AG04449 (cell line): ENCODE results near the gene MARCKS.

Experiments used
- CTCF ChIA-PET: fragments of 350-600 bp; formaldehyde crosslinking; extraction: SDS; loops from one replicate; lab custom pipeline; 2021; ENCODE audit warnings: antibody characterized with exemption; lab: Yijun Ruan, JAX
- POLR2A ChIA-PET: fragments of 400-600, 350-600 bp; formaldehyde crosslinking; extraction: SDS; loops from one replicate; lab custom pipeline; 2020; ENCODE audit warnings: antibody characterized with exemption, inconsistent platforms; lab: Yijun Ruan, JAX
- DNase-seq: peaks from one replicate; pipeline ENCODE4 v3.0.0-alpha.2; 2010; ENCODE audit warnings: low read depth, low spot score
- H3K4me3 ChIP-seq: 2 replicates; pipeline ENCODE4 v1.5.1; 2011; ENCODE audit warnings: low read depth, mild to moderate bottlenecking, control low read depth, low read length
- CTCF ChIP-seq: IDR thresholded peaks from one replicate; pipeline ENCODE4 v1.5.1; 2011; ENCODE audit warnings: mild to moderate bottlenecking, moderate library complexity, low read length, control low read depth, inconsistent platforms; ENCODE audit not compliant: insufficient read depth; ENCODE audit errors: missing control alignments

MARCKS gene

GRCh38 chr6:113843500-113844073 lies 13.6 kb upstream of the MARCKS start:
- H3K4me3 ChIP-seq: no peak overlapping the region
- TF ChIP-seq CTCF: no peak
- POLR2A ChIA-PET: no interaction called here
- no peak for DNase-seq
- CTCF ChIA-PET: interaction anchor here (1.0 to 2.2 kb wide), 3 partner anchors 9 to 835 kb away, joined by 3 to 10 read pairs (median 6); no protein-coding TSS in a partner anchor

- no peak for TF ChIP-seq CTCF
- no peak overlapping the region for H3K4me3 ChIP-seq
- ChIA-PET CTCF (interaction anchor here (1.0 to 1.8 kb wide), 2 partner anchors 12 kb away, joined by 3 to 5 read pairs; no protein-coding TSS in a partner anchor), POLR2A (interaction anchor here (0.9 to 1.1 kb wide), 2 partner anchors 12 to 1155 kb away, joined by 3 to 5 read pairs; no protein-coding TSS in a partner anchor)
- no peak for DNase-seq
These were observed 10.6 kb upstream of the MARCKS start for GRCh38 chr6:113846577-113846976.

DNA sequence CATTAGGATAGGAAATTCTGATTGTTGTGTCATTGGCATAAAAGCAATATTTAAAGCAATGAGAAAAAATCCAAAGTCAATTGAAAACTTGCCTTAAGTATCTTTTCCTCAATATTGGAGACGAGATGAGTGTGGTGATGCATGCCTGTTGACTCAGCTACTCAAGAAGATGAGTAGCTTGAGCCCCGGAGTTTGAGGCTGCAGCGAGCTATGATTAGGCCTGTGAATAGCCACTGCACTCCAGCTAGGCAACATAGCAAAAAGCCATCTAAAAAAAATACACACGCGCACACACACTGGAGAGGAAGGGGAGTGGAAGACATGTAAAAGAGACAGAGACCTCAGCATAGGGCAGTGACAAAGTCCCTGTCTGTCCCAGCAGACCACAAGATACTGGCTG lies 9.7 kb upstream of the MARCKS start:
- H3K4me3 ChIP-seq: no peak overlapping the region
- ChIA-PET POLR2A (interaction anchor here (0.9 to 1.1 kb wide), 2 partner anchors 11 to 1156 kb away, joined by 3 to 5 read pairs; no protein-coding TSS in a partner anchor), CTCF (interaction anchor here (1.0 to 1.8 kb wide), 2 partner anchors 11 to 13 kb away, joined by 3 to 5 read pairs; no protein-coding TSS in a partner anchor)
- DNase-seq: no peak
- TF ChIP-seq CTCF: no peak

DNA sequence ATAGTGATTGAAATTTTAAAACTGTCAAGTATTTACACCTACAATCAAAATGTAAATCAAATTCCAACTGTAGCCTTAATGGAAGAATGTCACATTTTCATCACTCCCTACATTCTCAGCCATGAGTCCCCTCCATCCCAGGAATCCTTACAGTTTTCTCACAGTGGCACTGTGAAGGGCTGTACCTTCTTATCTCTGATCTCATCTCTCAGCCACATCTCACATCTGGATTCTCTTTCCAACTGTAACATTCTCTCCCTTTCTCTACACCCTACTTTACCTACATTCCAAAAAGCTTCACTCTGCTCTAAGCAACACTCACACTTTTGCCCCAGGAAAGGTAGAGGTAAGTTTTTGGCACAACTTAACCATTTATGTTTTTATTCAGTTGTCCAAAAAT lies 8.9 kb upstream of the MARCKS start:
- POLR2A ChIA-PET: no interaction called here
- TF ChIP-seq CTCF: no peak
- H3K4me3 ChIP-seq: no peak overlapping the region
- CTCF ChIA-PET: interaction anchor here (1.8 kb wide), 1 partner anchor 11 kb away, joined by 5 read pairs; no protein-coding TSS in a partner anchor
- DNase-seq: no peak

DNA sequence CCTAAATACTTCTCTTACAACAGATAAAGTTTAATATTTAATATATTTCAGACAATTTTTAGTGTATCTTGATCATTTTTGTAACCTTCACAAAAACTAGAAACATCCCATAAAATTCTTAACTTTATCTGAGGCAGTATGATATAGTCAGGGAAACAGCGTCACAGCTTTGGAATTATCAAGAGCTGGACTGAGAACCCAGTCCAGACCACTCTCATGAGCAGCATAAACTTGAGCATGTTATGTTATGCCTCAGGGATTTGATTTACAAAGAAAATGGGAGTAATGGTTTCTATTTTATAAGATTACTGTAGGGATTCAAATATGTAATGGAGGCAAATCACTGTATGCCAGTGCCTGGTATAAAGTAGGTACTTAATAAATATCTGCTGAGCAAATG lies 8.3 kb upstream of the MARCKS start:
- H3K4me3 ChIP-seq: no peak overlapping the region
- no peak for TF ChIP-seq CTCF
- ChIA-PET CTCF (interaction anchor here (0.7 kb wide), 1 partner anchor 22 kb away, joined by 3 read pairs; no protein-coding TSS in a partner anchor), POLR2A (no interaction called here)
- no peak for DNase-seq

GRCh38 chr6:113853252-113853651 lies 3.9 kb upstream of the MARCKS start:
- POLR2A ChIA-PET: no interaction called here
- H3K4me3 ChIP-seq: no peak overlapping the region
- DNase-seq: no peak
- TF ChIP-seq CTCF: no peak
- CTCF ChIA-PET: no interaction called here
